HG03575 (cell line): Measurements from ENCODE around the gene DSCAML1.

Experiments used
- ATAC-seq: cut with Tn5 transposase; IDR thresholded peaks from one replicate; pipeline ENCODE4 v1.9.1; 2021; ENCODE audit not compliant: unreplicated experiment, insufficient number of reproducible peaks, low FRiP score; ENCODE audit errors: extremely low read depth

DSCAML1 gene

GRCh38 chr11:117588166-117588810 is 208.7 kb downstream of the DSCAML1 start:
- ATAC-seq = no peak

GRCh38 chr11:117587416-117587815 is 209.6 kb downstream of the DSCAML1 start:
- ATAC-seq = no peak

- ATAC-seq = no peak
Measured at GRCh38 chr11:117586392-117586791, 210.6 kb downstream of the DSCAML1 start.

GRCh38 chr11:117585631-117586030 is 211.4 kb downstream of the DSCAML1 start:
- no peak for ATAC-seq

DNA sequence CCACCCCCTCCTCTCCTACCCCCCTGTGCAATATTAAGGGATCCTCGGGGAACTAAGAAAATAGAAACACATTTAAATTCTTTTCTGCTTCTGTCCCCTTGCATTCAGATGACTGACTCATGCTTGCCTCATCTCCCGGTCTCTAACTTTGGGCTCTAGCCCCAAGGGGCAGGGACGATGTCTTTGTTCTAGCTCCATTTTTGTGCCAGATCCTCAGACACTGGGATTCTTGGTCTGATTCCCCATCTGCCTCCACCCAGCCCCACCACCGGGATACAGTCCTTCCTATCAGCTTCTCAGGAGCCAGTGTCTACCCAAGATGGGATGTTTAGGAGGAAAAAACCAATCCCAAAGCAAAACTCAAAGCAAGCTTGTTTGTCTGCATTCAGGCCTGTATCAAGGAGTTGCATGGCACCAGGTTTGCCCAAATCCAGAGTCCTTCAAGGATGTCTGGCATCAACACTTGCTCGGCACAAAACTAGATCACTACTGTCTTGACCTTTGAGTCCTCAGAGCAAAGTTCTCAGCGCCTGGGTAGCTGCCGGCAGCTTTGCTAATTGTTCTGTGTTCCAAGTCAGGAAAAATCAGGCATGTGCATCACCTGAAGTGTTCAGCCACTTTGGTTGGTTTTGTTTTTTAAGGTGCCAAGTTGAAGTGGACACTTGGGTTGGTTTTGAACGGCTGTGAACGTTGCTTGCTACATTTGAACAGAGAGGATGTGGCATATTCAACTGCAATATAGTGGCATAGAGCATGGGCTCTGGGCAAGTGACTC is 212.8 kb downstream of the DSCAML1 start:
- ATAC-seq = no peak

DNA sequence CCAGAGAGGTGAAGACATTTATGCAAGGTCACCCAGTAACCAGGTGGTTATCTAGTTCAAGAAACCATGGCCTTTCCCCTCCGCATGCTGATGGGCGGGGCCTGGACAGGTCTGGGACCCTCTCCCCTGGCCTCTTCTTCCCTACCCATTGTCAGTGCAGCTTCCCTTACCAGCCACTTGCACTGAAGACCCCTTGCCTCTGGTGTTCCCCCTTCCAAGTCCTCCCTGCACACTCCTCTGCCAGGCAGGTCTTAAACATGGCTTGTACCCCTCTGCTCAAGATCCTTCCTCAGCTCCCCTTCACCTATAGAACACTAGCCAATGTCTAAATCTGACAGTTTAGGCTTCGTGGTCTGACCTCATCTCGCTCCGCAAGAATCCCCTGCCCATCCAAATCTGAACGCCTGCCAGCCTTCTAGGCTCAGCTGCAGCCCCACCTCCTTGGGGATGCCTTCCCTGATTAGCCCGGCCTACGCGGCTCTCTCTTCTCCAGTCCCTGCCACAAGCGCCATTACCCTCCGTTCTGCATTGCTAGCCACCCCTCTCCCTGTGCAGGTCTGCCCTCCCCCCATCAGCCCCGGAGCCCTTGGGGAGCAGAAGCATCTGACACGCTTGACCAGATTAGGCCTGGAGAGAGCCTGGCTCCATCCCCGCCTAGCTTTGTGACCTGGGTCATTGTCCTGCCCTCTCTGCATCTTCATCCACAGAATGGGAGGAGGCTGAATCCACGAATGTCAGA is 213.8 kb downstream of the DSCAML1 start:
- no peak for ATAC-seq

DNA sequence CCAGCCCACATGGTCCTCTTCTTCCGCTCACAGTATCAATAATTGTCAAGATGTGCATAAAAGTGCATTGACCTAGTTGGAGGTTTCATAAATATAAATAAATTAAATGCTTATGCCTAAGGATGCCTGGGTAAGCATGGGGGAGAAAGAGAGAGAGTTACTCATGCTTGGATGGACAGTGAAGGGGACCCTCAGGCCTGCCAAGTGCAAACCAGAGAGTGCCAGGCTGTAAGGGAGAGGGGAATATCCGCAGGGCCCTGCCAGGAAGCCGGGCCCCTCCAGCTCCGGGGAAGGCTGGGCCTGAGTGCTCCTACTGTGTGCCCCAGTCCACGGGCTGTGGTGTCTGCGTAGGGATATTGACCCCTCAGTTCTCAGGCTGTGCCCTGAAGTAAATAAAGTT is 214.6 kb downstream of the DSCAML1 start:
- ATAC-seq = no peak

DNA sequence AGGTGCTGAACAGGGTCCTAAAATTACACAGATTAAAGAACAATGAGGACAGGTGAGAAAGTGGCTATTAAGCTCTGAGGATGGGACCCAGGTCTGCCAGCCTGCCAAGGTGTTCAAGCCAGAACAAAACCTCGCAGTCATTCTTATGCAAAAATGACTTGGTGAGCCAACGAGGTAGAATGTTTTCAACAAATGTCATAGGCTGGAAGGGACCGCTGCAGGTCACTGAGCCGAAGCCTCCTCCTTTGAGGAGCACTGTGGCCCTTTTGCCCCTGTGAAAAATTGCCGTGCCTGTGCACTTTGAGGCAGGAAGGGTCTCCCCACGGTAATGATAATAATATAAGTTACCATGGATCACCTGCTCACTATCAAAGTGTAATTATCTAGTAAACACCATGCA is 216.2 kb downstream of the DSCAML1 start:
- no peak for ATAC-seq

DNA sequence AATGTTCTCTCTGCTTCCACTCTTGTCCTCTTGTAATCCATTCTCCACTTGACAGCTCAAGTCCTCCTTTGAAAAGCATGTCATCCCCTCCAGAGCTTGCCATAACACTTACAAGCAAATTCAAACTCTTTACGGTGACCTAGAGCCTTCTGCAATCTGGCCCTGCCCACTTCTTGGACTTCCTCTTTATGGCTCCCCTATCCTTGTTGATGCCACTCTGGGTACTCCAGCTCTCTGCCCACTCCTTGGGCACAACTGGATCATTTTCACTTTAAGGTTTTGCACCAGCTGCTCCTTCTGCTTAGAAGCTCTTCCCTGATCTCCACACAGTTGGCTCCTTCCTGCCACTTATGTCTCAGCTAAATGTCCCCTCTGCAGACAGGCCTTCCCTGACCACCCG is 217.9 kb downstream of the DSCAML1 start:
- ATAC-seq = no peak

- no peak for ATAC-seq
Measured at GRCh38 chr11:117575856-117576255, 221.2 kb downstream of the DSCAML1 start.

- ATAC-seq = no peak
Measured at GRCh38 chr11:117574551-117574950, 222.5 kb downstream of the DSCAML1 start.

DNA sequence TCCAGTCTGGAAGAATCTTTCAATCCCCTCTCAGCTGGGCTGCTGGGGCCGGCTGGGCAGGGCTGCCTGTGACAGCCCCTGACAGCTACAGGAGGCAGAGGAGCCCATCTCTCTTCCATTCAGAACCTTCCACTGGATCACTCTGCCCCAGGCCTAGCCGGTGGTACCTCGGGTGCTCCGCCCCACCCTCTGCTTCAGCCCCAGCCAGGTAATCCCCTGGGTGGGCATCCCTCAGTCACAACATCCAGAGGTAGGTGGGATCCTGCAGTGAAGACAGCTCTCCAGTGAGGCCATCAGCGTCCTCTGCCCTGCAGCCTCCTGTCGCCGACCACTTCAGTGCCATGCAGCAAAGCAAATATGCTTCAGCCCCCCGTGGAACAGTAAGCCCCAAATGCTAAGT is 223.7 kb downstream of the DSCAML1 start:
- no peak for ATAC-seq

- ATAC-seq = no peak
Measured at GRCh38 chr11:117572671-117573070, 224.3 kb downstream of the DSCAML1 start.

DNA sequence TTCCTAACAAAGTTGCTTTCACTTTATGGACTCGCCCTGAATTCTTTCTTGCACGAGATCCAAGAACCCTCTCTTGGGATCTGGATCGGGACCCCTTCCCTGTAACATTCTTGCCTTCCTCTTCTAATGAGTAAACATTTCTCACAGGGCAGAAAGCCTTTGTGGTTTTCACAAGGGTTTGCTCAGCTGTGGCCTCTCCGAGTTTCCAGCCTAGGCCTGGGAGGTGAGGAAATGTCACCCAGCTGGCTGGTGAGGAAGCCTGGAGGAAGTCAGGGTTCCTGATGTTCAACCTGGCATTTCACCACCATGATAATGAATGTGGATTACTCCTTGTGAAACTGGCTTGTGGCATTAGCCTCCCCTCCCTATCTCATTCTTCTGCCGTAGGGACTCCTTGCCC is 224.9 kb downstream of the DSCAML1 start:
- ATAC-seq = no peak

- ATAC-seq = no peak
Measured at GRCh38 chr11:117570701-117571100, 226.3 kb downstream of the DSCAML1 start.

DNA sequence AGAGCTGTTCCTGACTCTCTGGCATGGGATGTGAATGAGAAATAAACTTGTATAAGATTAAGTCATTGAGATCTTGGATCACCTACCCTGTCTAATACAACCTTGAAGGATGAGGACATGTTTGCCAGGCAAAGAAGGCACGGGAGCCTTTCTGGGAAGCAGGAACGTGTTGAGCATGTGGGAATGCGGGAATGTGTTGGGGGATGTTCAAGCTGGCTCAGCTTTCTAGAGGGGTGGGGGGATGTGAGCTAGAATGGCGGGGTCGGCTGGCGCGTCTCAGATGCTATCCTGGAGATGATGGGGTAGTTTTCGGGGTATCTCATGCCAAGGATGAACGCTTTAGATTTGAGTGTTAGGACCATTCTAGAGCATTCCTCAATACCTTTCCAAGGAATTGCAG is 227.1 kb downstream of the DSCAML1 start:
- no peak for ATAC-seq

- ATAC-seq = no peak
Measured at GRCh38 chr11:117565709-117566108, 231.3 kb downstream of the DSCAML1 start.

- no peak for ATAC-seq
Measured at GRCh38 chr11:117564321-117564720, 232.7 kb downstream of the DSCAML1 start.

GRCh38 chr11:117563556-117563955 is 233.5 kb downstream of the DSCAML1 start:
- no peak for ATAC-seq

DNA sequence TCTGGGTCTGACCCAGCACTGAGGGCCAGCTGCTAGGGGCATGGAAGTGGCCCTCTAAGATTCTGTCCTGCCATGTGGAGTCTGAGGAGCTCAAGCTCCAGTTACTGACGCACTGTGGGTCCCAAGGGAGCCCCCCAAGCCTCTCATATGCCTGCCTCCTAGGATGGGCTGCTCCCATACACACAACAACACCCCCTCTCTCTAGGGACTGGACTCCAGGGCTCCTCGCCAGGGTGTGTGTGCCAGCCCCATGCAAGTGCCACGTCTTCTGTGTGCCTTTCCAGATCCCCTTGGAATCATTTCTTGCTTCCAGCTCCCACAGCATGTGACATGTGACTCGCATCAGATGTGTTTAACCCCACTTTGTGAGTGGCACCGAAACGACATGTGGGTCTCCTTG is 234.9 kb downstream of the DSCAML1 start:
- no peak for ATAC-seq
